ENCODE measurements around the gene CREB3.

- TF ChIP-seq CTCF (IDR thresholded peaks at IDR 0.05) (no peak), POLR2A (IDR thresholded peaks at IDR 0.05) (no peak)
These were observed 19.6 kb upstream of the CREB3 start for GRCh38 chr9:35712762-35713400.
